RWPE2 (cell line): ENCODE measurements around the gene COX7B2.

Source experiments
- ATAC-seq: fragments of 200-7000 bp; cut with Tn5 transposase; 3 replicates; pipeline ENCODE4 v1.9.1; 2021; ENCODE audit warnings: low read depth
- DNase-seq: peaks from one replicate; pipeline ENCODE4 v3.0.0-alpha.2; 2020; ENCODE audit warnings: low spot score
- H3K27ac ChIP-seq: fragments of 450-650 bp; 2 replicates; pipeline ENCODE4 v1.5.1; 2017; ENCODE audit warnings: mild to moderate bottlenecking; ENCODE audit not compliant: poor library complexity, severe bottlenecking
- H3K27me3 ChIP-seq: fragments of 250-450 bp; sonication (Bioruptor Pico); 2 replicates; pipeline ENCODE4 v1.5.1; 2021; ENCODE audit warnings: mild to moderate bottlenecking, moderate library complexity; ENCODE audit not compliant: insufficient read depth, poor library complexity, severe bottlenecking
- H3K36me3 ChIP-seq: fragments of 250-450 bp; sonication (Bioruptor Pico); 2 replicates; pipeline ENCODE4 v1.5.1; 2020; ENCODE audit warnings: low read depth, mild to moderate bottlenecking, moderate library complexity
- H3K4me1 ChIP-seq: fragments of 250-450 bp; sonication (Bioruptor Pico); 2 replicates; pipeline ENCODE4 v1.5.1; 2021; ENCODE audit warnings: mild to moderate bottlenecking, moderate library complexity; ENCODE audit not compliant: insufficient read depth, poor library complexity, severe bottlenecking
- H3K4me3 ChIP-seq: fragments of 250-450 bp; sonication (Bioruptor Pico); 2 replicates; pipeline ENCODE4 v1.5.1; 2021; ENCODE audit warnings: mild to moderate bottlenecking, moderate library complexity; ENCODE audit not compliant: severe bottlenecking
- H3K9me3 ChIP-seq: fragments of 250-450 bp; sonication (Bioruptor Pico); 2 replicates; pipeline ENCODE4 v1.5.1; 2021; ENCODE audit warnings: mild to moderate bottlenecking, moderate library complexity; ENCODE audit not compliant: severe bottlenecking
- CTCF ChIP-seq: fragments of 450-650 bp; IDR thresholded peaks from one replicate; pipeline ENCODE4 v1.5.1; 2017; ENCODE audit warnings: mild to moderate bottlenecking, moderate library complexity; ENCODE audit not compliant: poor library complexity, severe bottlenecking

The COX7B2 gene

GRCh38 chr4:46931981-46932380 is 22.9 kb upstream of the COX7B2 start:
- H3K27me3 ChIP-seq = peaks cover 23% of the 10 kb centered on the region
- DNase-seq (no peak), ATAC-seq (peak; percentile 27; the same call in 1 of the 3 replicates)
- peak; percentile 32 for TF ChIP-seq CTCF
- H3K4me3 ChIP-seq = no peak overlapping the region
- H3K9me3 ChIP-seq = no peaks in the 10 kb centered on the region
- no peaks in the 10 kb centered on the region for H3K4me1 ChIP-seq
- no peak overlapping the region for H3K27ac ChIP-seq
- no peaks in the 10 kb centered on the region for H3K36me3 ChIP-seq

DNA sequence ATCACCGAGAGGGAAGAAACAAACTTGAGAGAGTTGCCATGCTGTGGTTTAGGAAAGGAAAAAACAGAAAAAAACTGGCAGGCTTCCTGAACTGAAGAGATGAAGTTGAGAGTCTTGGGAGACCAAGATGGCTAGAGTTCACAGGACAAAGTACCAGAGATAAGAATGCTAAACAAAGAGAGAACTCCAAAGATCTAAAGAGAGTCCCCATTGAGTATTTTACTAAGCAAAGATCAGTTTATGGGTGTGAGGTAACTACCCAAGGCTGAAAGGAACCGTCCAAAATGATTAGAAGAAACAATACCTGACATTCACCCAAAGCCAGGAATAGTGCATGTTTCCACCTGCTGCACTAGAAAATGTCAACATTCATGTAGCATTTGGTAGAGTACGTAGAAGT is 21.8 kb upstream of the COX7B2 start:
- Histone ChIP-seq H3K9me3 (no peaks in the 10 kb centered on the region), H3K4me3 (no peak overlapping the region), H3K27me3 (peaks cover 34% of the 10 kb centered on the region), H3K4me1 (no peaks in the 10 kb centered on the region), H3K36me3 (no peaks in the 10 kb centered on the region), H3K27ac (no peak overlapping the region)
- no peak for TF ChIP-seq CTCF
- no peak for ATAC-seq
- no peak for DNase-seq

GRCh38 chr4:46927201-46927600 is 18.2 kb upstream of the COX7B2 start:
- H3K4me3 ChIP-seq = no peak overlapping the region
- no peak for ATAC-seq
- no peaks in the 10 kb centered on the region for H3K4me1 ChIP-seq
- no peak for TF ChIP-seq CTCF
- no peak for DNase-seq
- H3K36me3 ChIP-seq = no peaks in the 10 kb centered on the region
- H3K27me3 ChIP-seq = peaks cover 56% of the 10 kb centered on the region
- no peak overlapping the region for H3K27ac ChIP-seq
- H3K9me3 ChIP-seq = no peaks in the 10 kb centered on the region

DNA sequence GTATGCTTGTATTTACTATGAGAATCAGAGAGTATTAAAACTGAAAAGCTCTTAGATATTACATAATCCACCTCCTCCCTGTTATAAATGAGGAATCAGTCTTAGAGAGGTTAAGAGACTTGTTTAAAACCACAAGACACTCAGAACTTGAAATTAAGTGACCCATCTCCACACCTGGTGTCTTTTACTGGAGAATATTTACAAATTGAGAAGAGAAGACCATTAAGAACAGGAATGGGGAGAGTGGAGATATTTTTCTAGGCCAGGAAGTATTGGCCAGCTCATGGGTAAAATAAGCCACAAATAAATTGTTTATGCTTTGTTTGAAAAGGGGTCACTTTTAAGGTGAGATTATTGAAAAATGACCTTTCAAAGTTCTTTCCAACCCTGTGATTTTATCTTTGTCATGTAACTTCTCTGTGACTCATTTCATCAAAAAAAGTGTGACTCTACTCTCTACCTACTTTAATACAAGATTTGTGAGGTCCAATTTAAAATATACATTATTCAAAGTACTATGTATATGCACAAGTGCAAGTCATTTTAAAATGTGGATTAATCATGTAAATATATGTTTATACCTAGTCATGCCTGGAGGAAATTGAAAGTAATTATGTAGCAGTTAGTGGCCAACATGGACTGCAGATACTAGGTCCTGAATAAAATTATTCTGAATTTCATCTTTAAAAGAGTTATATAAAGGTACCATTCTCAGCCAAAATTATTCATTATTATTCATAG is 15.9 kb upstream of the COX7B2 start:
- H3K9me3 ChIP-seq = no peaks in the 10 kb centered on the region
- ATAC-seq (no peak), DNase-seq (no peak)
- no peaks in the 10 kb centered on the region for H3K4me1 ChIP-seq
- no peaks in the 10 kb centered on the region for H3K36me3 ChIP-seq
- no peak overlapping the region for H3K27ac ChIP-seq
- no peak for TF ChIP-seq CTCF
- no peak overlapping the region for H3K4me3 ChIP-seq
- H3K27me3 ChIP-seq = peaks cover 63% of the 10 kb centered on the region

- TF ChIP-seq CTCF = no peak
- no peak overlapping the region for H3K4me3 ChIP-seq
- H3K27me3 ChIP-seq = peaks cover 45% of the 10 kb centered on the region
- no peak for ATAC-seq
- no peaks in the 10 kb centered on the region for H3K36me3 ChIP-seq
- no peak overlapping the region for H3K27ac ChIP-seq
- H3K4me1 ChIP-seq = no peaks in the 10 kb centered on the region
- DNase-seq = no peak
- H3K9me3 ChIP-seq = no peaks in the 10 kb centered on the region
Observed at GRCh38 chr4:46922205-46922604, 13.2 kb upstream of the COX7B2 start.
